HepG2 (cell line): Measurements from ENCODE around the gene ACSM6. TPM values are rescaled to one million over a fixed set of nuclear protein-coding genes. Genes with fewer than 3 reads are reported as not detected.

Experiments used
- ATAC-seq: fragments of 200-7000 bp; cut with Tn5 transposase; 3 replicates; pipeline ENCODE4 v1.9.1; 2020; ENCODE audit warnings: mild to moderate bottlenecking, moderate library complexity
- BruUV-seq: library from RNA; stranded (reverse); fragments of 400-500 nt; replicated peaks from 2 replicates; lab custom pipeline; 2021; lab: Mats Ljungman, UMichigan
- CTCF ChIA-PET: fragments of 300-600 bp; formaldehyde crosslinking; extraction: SDS; loops from one replicate; lab custom pipeline; 2021; ENCODE audit warnings: low total read pairs, inconsistent platforms, low intra/inter-chr PET ratio; lab: Yijun Ruan, JAX
- POLR2A ChIA-PET: fragments of 350-600 bp; sonication (Branson Sonifier 250); formaldehyde crosslinking; loops from one replicate; lab custom pipeline; 2020; ENCODE audit warnings: antibody characterized with exemption, inconsistent platforms; lab: Yijun Ruan, JAX
- DNase-seq: peaks from one replicate; pipeline ENCODE4 v3.0.0-alpha.2; 2015; ENCODE audit warnings: low spot score
- FAIRE-seq: peaks from 3 replicates; lab custom pipeline; 2011; peaks lifted over from hg19 to GRCh38; lab: Jason Lieb, UNC
- H2AFZ ChIP-seq: one replicate; pipeline ENCODE4 v1.6.1; 2011; ENCODE audit warnings: low read length, inconsistent platforms
- H3K27ac ChIP-seq: fragments of 300-600 bp; 3 replicates; pipeline ENCODE4 v1.8.0; 2011; ENCODE audit warnings: mixed run types, mild to moderate bottlenecking, mixed read lengths, low read length, inconsistent platforms; ENCODE audit not compliant: insufficient read depth; ENCODE audit errors: extremely low read length
- H3K27me3 ChIP-seq, 2 experiments: fragments of 200-600 bp in 1 of 2; 2 replicates in 1 of 2; 3 replicates in 1 of 2; pipeline versions ENCODE4 v1.6.0 to v1.8.0; 2011; ENCODE audit warnings: low read length in 2 of 2, mild to moderate bottlenecking in 2 of 2, moderate library complexity in 2 of 2, inconsistent platforms in 1 of 2; ENCODE audit not compliant: insufficient read depth in 2 of 2, control insufficient read depth in 1 of 2
- H3K36me3 ChIP-seq, 2 experiments: fragments of 200-600 bp in 1 of 2; replicated peaks in 1 of 2; 2 replicates in 1 of 2; 3 replicates in 1 of 2; pipeline versions ENCODE4 v1.5.1 to v1.8.0; 2011; ENCODE audit warnings: low read length in 2 of 2, inconsistent platforms in 1 of 2; ENCODE audit not compliant: insufficient read depth in 2 of 2, control insufficient read depth in 1 of 2
- H3K4me1 ChIP-seq: 2 replicates; pipeline ENCODE4 v1.5.1; 2012; ENCODE audit warnings: low read length, inconsistent platforms; ENCODE audit not compliant: insufficient read depth
- H3K4me2 ChIP-seq: 2 replicates; pipeline ENCODE4 v1.6.0; 2011; ENCODE audit warnings: low read depth, low read length, inconsistent platforms
- H3K4me3 ChIP-seq, 3 experiments: fragments of 200-600 bp in 1 of 3; sonication (generic), shearing (Covaris generic) in 1 of 3; replicated peaks in 1 of 3; 2 replicates each; pipeline ENCODE4 v1.5.1; 2011 to 2016; ENCODE audit warnings: low read length in 3 of 3, inconsistent platforms in 2 of 3, low read depth in 2 of 3, mild to moderate bottlenecking in 2 of 3, control low read depth in 1 of 3, mixed read lengths in 1 of 3; ENCODE audit not compliant: insufficient read depth in 1 of 3
- H3K79me2 ChIP-seq: one replicate; pipeline ENCODE4 v1.6.1; 2011; ENCODE audit warnings: low read length, inconsistent platforms; ENCODE audit not compliant: insufficient read depth
- H3K9ac ChIP-seq: 2 replicates; pipeline ENCODE4 v1.6.0; 2011; ENCODE audit warnings: mild to moderate bottlenecking, low read depth, low read length, inconsistent platforms; ENCODE audit not compliant: insufficient read depth
- H3K9me3 ChIP-seq: 2 replicates; pipeline ENCODE4 v1.5.1; 2012; ENCODE audit warnings: mild to moderate bottlenecking, low read length
- H4K20me1 ChIP-seq: 2 replicates; pipeline ENCODE4 v1.6.0; 2011; ENCODE audit warnings: inconsistent platforms, mild to moderate bottlenecking, low read length, moderate library complexity; ENCODE audit not compliant: insufficient read depth
- ELF3 ChIP-seq: IDR thresholded peaks from 2 replicates; pipeline ENCODE4 v1.6.1; 2016; ENCODE audit warnings: missing genetic modification reagents, missing compliant biosample characterization
- FOXA1 ChIP-seq, 2 experiments: fragments of 450-650 bp in 1 of 2; sonication (generic) in 1 of 2; formaldehyde crosslinking in 1 of 2; IDR thresholded peaks; 2 replicates each; pipeline versions ENCODE4 v1.4.0 to v1.6.1; 2016 to 2020; ENCODE audit warnings: missing genetic modification reagents in 1 of 2
- HNRNPH1 ChIP-seq: fragments of 200-400 bp; formaldehyde crosslinking; optimal IDR thresholded peaks from 2 replicates; pipeline ENCODE3; 2017; ENCODE audit warnings: mild to moderate bottlenecking, low read depth, low read length
- KAT7 ChIP-seq: IDR thresholded peaks from 2 replicates; pipeline ENCODE4 v1.6.1; 2018; ENCODE audit warnings: borderline replicate concordance, missing compliant biosample characterization
- KLF9 ChIP-seq: IDR thresholded peaks from 2 replicates; pipeline ENCODE4 v1.6.1; 2016; ENCODE audit warnings: low read depth
- LCORL ChIP-seq, 2 experiments: fragments of 450-650 bp in 1 of 2; sonication (generic) in 1 of 2; formaldehyde crosslinking in 1 of 2; IDR thresholded peaks; 2 replicates each; pipeline versions ENCODE4 v1.5.0 to v1.6.1; 2017 to 2020; ENCODE audit warnings: antibody characterized with exemption in 1 of 2, missing genetic modification reagents in 1 of 2
- NFE2 ChIP-seq: sonication (generic); formaldehyde crosslinking; IDR thresholded peaks from 2 replicates; pipeline ENCODE4 v1.4.0; 2020; ENCODE audit warnings: missing genetic modification reagents
- RFXAP ChIP-seq: sonication (generic); formaldehyde crosslinking; IDR thresholded peaks from 2 replicates; pipeline ENCODE4 v1.4.0; 2020; ENCODE audit warnings: missing genetic modification reagents, borderline replicate concordance
- SIN3A ChIP-seq: IDR thresholded peaks from 2 replicates; pipeline ENCODE4 v1.6.1; 2011; ENCODE audit warnings: low read depth, mild to moderate bottlenecking, control low read depth, low read length, borderline replicate concordance
- SOX6 ChIP-seq, 2 experiments: fragments of 450-650 bp in 1 of 2; sonication (generic) in 1 of 2; formaldehyde crosslinking in 1 of 2; IDR thresholded peaks; 2 replicates each; pipeline versions ENCODE4 v1.4.0 to v1.6.1; 2017 to 2020; ENCODE audit warnings: antibody characterized with exemption in 1 of 2, mild to moderate bottlenecking in 1 of 2, missing genetic modification reagents in 1 of 2
- ZMAT3 ChIP-seq: sonication (generic); formaldehyde crosslinking; conservative IDR thresholded peaks from 2 replicates; pipeline ENCODE4 v1.7.0; 2021; ENCODE audit warnings: missing genetic modification reagents
- ZNF256 ChIP-seq: sonication (generic); formaldehyde crosslinking; conservative IDR thresholded peaks from 2 replicates; pipeline ENCODE4 v1.4.0; 2020; ENCODE audit warnings: missing genetic modification reagents
- ZNF501 ChIP-seq: sonication (generic); formaldehyde crosslinking; IDR thresholded peaks from 2 replicates; pipeline ENCODE4 v1.5.1; 2020; ENCODE audit warnings: mild to moderate bottlenecking, moderate library complexity, missing genetic modification reagents
- ZNF558 ChIP-seq: sonication (generic); formaldehyde crosslinking; IDR thresholded peaks from 2 replicates; pipeline ENCODE4 v1.9.0; 2022; ENCODE audit warnings: mild to moderate bottlenecking, missing genetic modification reagents, borderline replicate concordance
- ZNF644 ChIP-seq: IDR thresholded peaks from 2 replicates; pipeline ENCODE4 v1.6.1; 2016; ENCODE audit warnings: low read depth
- ZNF687 ChIP-seq: sonication (generic); formaldehyde crosslinking; IDR thresholded peaks from 2 replicates; pipeline ENCODE4 v1.5.1; 2020; ENCODE audit warnings: mild to moderate bottlenecking, missing genetic modification reagents, moderate library complexity
- ZSCAN31 ChIP-seq: sonication (generic); formaldehyde crosslinking; IDR thresholded peaks from 2 replicates; pipeline ENCODE4 v1.5.0; 2020; ENCODE audit warnings: low read depth, mild to moderate bottlenecking, missing genetic modification reagents
- WGBS: methylation state at CpG from one replicate; pipeline ENCODE4 v1.1.6; 2017; ENCODE audit warnings: low lambda C conversion rate; 5-methylcytosine and 5-hydroxymethylcytosine counted together
- in situ Hi-C: cut with HindIII; loops from 2 replicates; pipeline ENCODE4 v1.10.0; 2017; ENCODE audit warnings: low pct_unique_long_range_greater_than_20kb; ENCODE audit not compliant: extremely low pct_ligation_motif_present
- intact Hi-C: fragments of 100-400 bp; cut with micrococcal nuclease; formaldehyde crosslinking; loops from one replicate; pipeline ENCODE4 v1.10.0; 2022; ENCODE audit not compliant: unreplicated experiment
- polyA plus RNA-seq, 8 experiments: library from polyadenylated mRNA; depleted of rRNA in 3 of 8; stranded (reverse) in 7 of 8; unstranded in 1 of 8; fragments of >200 nt; fragmentation: Illumina TruSeq in 4 of 8; extraction: Trizol in 4 of 8; gene quantifications; 2 replicates each; pipeline versions ENCODE4 v1.2.1 to v1.2.3, GENCODE V29; 2011 to 2016; ENCODE audit warnings: low read depth in 4 of 8, missing spikeins in 1 of 8, mixed read lengths in 1 of 8; ENCODE audit not compliant: insufficient read depth in 1 of 8
- total RNA-seq, 5 experiments: library from RNA; depleted of rRNA; stranded (reverse); fragments of >200 nt; fragmentation: Illumina TruSeq; extraction: Trizol; gene quantifications; 2 replicates each; pipeline ENCODE4 v1.2.3, GENCODE V29; 2016; ENCODE audit warnings: low read depth in 1 of 5

ACSM6 gene
- total and polyA plus RNA-seq, 2 of the 13 experiments (the other 11 are each of a cell fraction or from before 2014, with no cell fraction given) = not detected

GRCh38 chr10:95249467-95249866 lies 55.4 kb downstream of the ACSM6 start:
- no peak for TF ChIP-seq ZSCAN31 (CRISPR knock-in tag)
- no peak for TF ChIP-seq NFE2
- no peak for TF ChIP-seq RFXAP (CRISPR knock-in tag)
- no peak for TF ChIP-seq ZNF558 (CRISPR knock-in tag)
- TF ChIP-seq HNRNPH1 = no peak
- TF ChIP-seq ZNF501 (CRISPR knock-in tag) = no peak
- 98% methylated on average over 3 of the region's 3 CpGs for WGBS
- in situ Hi-C loops = loop anchor here (5.0 to 25.0 kb wide), 2 partner anchors 43 to 612 kb away; partner anchors contain the start of gene PDLIM1
- POLR2A ChIA-PET = no interaction called here
- H3K4me2 ChIP-seq = no peak overlapping the region
- ATAC-seq (no peak), FAIRE-seq (no peak), DNase-seq (no peak)
- no peak overlapping the region for H3K4me3 ChIP-seq
- no TSS peak for BruUV-seq
- H3K9me3 ChIP-seq = no peaks in the 10 kb centered on the region
- H3K4me1 ChIP-seq = peaks cover 32% of the 10 kb centered on the region
- H3K79me2 ChIP-seq = peaks cover 38% of the 10 kb centered on the region
- H3K36me3 ChIP-seq = peaks cover 22 to 73% of the 10 kb centered on the region in 2 experiments
- peaks cover 10% of the 10 kb centered on the region; the same call in 1 of the 2 replicates for H4K20me1 ChIP-seq
- H2AFZ ChIP-seq = no peak overlapping the region
- no peaks in the 10 kb centered on the region for H3K27me3 ChIP-seq
- intact Hi-C loops = no loop called here
- no peak overlapping the region for H3K27ac ChIP-seq
- CTCF ChIA-PET = no interaction called here
- no peak overlapping the region for H3K9ac ChIP-seq

- H3K27ac ChIP-seq = no peak overlapping the region
- intact Hi-C loops (no loop called here), in situ Hi-C loops (no loop called here)
- peaks cover 17 to 65% of the 10 kb centered on the region in 2 experiments for H3K36me3 ChIP-seq
- peaks cover 35% of the 10 kb centered on the region for H3K4me1 ChIP-seq
- no TSS peak for BruUV-seq
- peaks cover 10% of the 10 kb centered on the region; the same call in 1 of the 2 replicates for H4K20me1 ChIP-seq
- ATAC-seq = no peak
- H2AFZ ChIP-seq = no peak overlapping the region
- H3K9ac ChIP-seq = no peak overlapping the region
- no peaks in the 10 kb centered on the region for H3K9me3 ChIP-seq
- CTCF ChIA-PET = no interaction called here
- peaks cover 51% of the 10 kb centered on the region for H3K79me2 ChIP-seq
- FAIRE-seq = no peak
- 93% methylated on average over 3 of the region's 4 CpGs for WGBS
- no peak overlapping the region for H3K4me3 ChIP-seq
- POLR2A ChIA-PET = no interaction called here
- no peaks in the 10 kb centered on the region for H3K27me3 ChIP-seq
- DNase-seq = no peak
- no peak overlapping the region for H3K4me2 ChIP-seq
- TF ChIP-seq SIN3A (no peak), ELF3 (no peak), LCORL (IDR thresholded peaks at IDR 0.05) (no peak), LCORL (CRISPR knock-in tag; IDR thresholded peaks at IDR 0.05) (no peak), SOX6 (IDR thresholded peaks at IDR 0.05) (no peak), SOX6 (CRISPR knock-in tag; IDR thresholded peaks at IDR 0.05) (no peak), KAT7 (no peak), ZNF687 (CRISPR knock-in tag) (no peak), ZMAT3 (no peak), ZNF501 (CRISPR knock-in tag) (no peak), FOXA1 (IDR thresholded peaks at IDR 0.05) (no peak), FOXA1 (CRISPR knock-in tag; IDR thresholded peaks at IDR 0.05) (no peak), KLF9 (no peak), ZNF256 (CRISPR knock-in tag) (no peak), ZNF644 (no peak)
Observed at GRCh38 chr10:95250856-95251255, 56.8 kb downstream of the ACSM6 start.
